Activated CD8-positive, alpha-beta T cell treated with anti-CD3 and anti-CD28 coated beads for 36 hours (primary cell): ENCODE measurements around the gene GABBR2. TPM values are rescaled to one million over a fixed set of nuclear protein-coding genes. Genes with fewer than 3 reads are reported as not detected.

Experiments
- ATAC-seq: fragments of 200-7000 bp; cut with Tn5 transposase; one replicate; pipeline ENCODE4 v1.10.0; 2021; ENCODE audit warnings: mild to moderate bottlenecking, moderate library complexity
- CTCF ChIA-PET: fragments of 350-600 bp; sonication (Branson Sonifier 250); formaldehyde crosslinking; loops from one replicate; lab custom pipeline; 2021; ENCODE audit warnings: antibody characterized with exemption; lab: Charles Lee
- POLR2A ChIA-PET: fragments of 350-600 bp; sonication (Branson Sonifier 250); formaldehyde crosslinking; loops from one replicate; lab custom pipeline; 2021; ENCODE audit warnings: antibody characterized with exemption; lab: Charles Lee
- DNase-seq: peaks from one replicate; pipeline ENCODE4 v3.0.0-alpha.2; 2020
- H3K27ac Mint-ChIP-seq: one replicate; pipeline ENCODE4 v1.8.0; 2021; ENCODE audit warnings: mild to moderate bottlenecking, mixed read lengths
- H3K27me3 Mint-ChIP-seq: one replicate; pipeline ENCODE4 v1.8.0; 2021; ENCODE audit warnings: mixed read lengths
- H3K36me3 Mint-ChIP-seq: one replicate; pipeline ENCODE4 v1.8.0; 2021; ENCODE audit warnings: low read depth, mixed read lengths
- H3K4me1 Mint-ChIP-seq: one replicate; pipeline ENCODE4 v1.8.0; 2021; ENCODE audit warnings: low read depth, mixed read lengths
- H3K4me3 Mint-ChIP-seq: one replicate; pipeline ENCODE4 v1.8.0; 2021; ENCODE audit warnings: mild to moderate bottlenecking, moderate library complexity, mixed read lengths
- H3K9me3 Mint-ChIP-seq: one replicate; pipeline ENCODE4 v1.8.0; 2021; ENCODE audit warnings: mixed read lengths
- CTCF ChIP-seq: fragments of 200-600 bp; IDR thresholded peaks from one replicate; pipeline ENCODE4 v1.8.0; 2022; ENCODE audit warnings: antibody characterized with exemption, mild to moderate bottlenecking
- intact Hi-C: fragments of 100-400 bp; cut with micrococcal nuclease; formaldehyde crosslinking; loops from one replicate; pipeline ENCODE4 v1.10.0; 2022
- total RNA-seq, 2 experiments: library from RNA; stranded (reverse); gene quantifications; one replicate each; pipeline ENCODE4 v1.2.3, GENCODE V29; 2021

The GABBR2 gene
- total RNA-seq, 2 experiments from 2014 or later: not detected

DNA sequence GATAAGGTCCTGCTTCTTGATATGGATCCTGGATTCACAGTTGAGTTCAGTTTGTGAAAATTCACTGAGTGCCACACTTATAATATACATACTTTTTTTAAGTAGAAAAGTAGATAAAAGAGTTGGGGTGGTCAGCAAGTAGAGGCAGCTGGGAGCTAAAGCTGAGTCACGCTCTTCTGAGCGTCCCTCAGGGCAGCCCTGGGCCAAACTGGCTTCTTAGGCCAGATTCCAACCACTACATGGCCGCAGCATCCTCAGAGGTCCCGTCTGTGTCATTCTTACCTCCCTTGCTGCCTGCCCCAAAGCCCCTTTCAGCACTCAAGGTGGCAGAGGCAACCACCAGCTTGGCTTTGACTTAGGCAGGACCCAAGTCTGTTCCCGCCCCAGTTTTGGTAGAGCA, 329.9 kb downstream of the GABBR2 start:
- no peak overlapping the region for H3K4me3 Mint-ChIP-seq
- no peak for ATAC-seq
- intact Hi-C loops: no loop called here
- POLR2A ChIA-PET: no interaction called here
- no peaks in the 10 kb centered on the region for H3K27me3 Mint-ChIP-seq
- CTCF ChIA-PET: interaction anchor here (1.9 kb wide), 1 partner anchor 14 kb away, joined by 7 read pairs; no protein-coding TSS in a partner anchor
- no peaks in the 10 kb centered on the region for H3K36me3 Mint-ChIP-seq
- no peaks in the 10 kb centered on the region for H3K4me1 Mint-ChIP-seq
- H3K9me3 Mint-ChIP-seq: no peaks in the 10 kb centered on the region
- TF ChIP-seq CTCF: no peak
- DNase-seq: no peak
- H3K27ac Mint-ChIP-seq: no peak overlapping the region

- Mint-ChIP-seq H3K27me3 (no peaks in the 10 kb centered on the region), H3K9me3 (no peaks in the 10 kb centered on the region), H3K27ac (no peak overlapping the region), H3K4me3 (no peak overlapping the region), H3K36me3 (no peaks in the 10 kb centered on the region), H3K4me1 (no peaks in the 10 kb centered on the region)
- CTCF ChIA-PET: no interaction called here
- intact Hi-C loops: no loop called here
- no peak for ATAC-seq
- POLR2A ChIA-PET: no interaction called here
- no peak for DNase-seq
- TF ChIP-seq CTCF: no peak
Measured at GRCh38 chr9:98378206-98378780, 330.4 kb downstream of the GABBR2 start.

DNA sequence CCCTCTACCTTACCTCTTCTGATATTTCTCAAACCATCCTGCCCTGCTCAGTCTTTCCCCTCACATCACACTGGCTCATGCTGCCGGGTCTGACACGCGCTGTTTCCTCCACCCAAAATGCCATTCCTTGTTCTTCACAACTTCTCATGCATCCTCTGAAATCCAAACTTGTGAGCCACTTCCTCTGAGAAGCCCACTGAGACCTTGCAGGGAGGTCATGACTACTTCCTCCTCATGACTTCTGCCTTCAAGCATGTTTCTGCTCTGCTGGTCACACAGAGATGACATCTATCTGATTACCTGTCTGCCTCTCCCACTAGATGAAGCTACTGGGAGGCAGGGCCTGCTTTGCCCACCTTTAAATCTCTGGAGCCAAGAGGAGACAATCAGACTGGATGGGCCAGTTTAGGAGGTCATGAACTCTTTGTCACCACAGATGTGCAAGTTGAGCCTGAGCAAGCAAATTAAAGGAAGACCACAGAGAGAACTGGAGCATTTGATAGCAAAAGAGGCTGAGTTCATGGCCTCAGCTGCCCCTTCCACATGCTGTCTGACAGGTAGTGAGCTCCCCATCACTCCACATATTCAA, 333.5 kb downstream of the GABBR2 start:
- no peaks in the 10 kb centered on the region for H3K4me1 Mint-ChIP-seq
- no peak overlapping the region for H3K4me3 Mint-ChIP-seq
- CTCF ChIA-PET: no interaction called here
- no peak overlapping the region for H3K27ac Mint-ChIP-seq
- no peaks in the 10 kb centered on the region for H3K36me3 Mint-ChIP-seq
- TF ChIP-seq CTCF: no peak
- ATAC-seq: no peak
- H3K9me3 Mint-ChIP-seq: no peaks in the 10 kb centered on the region
- no peaks in the 10 kb centered on the region for H3K27me3 Mint-ChIP-seq
- intact Hi-C loops: no loop called here
- POLR2A ChIA-PET: no interaction called here
- DNase-seq: no peak

GRCh38 chr9:98374385-98375051, 334.2 kb downstream of the GABBR2 start:
- no peak overlapping the region for H3K4me3 Mint-ChIP-seq
- POLR2A ChIA-PET: interaction anchor here (1.3 kb wide), 1 partner anchor 11 kb away, joined by 3 read pairs; no protein-coding TSS in a partner anchor
- DNase-seq: no peak
- no peaks in the 10 kb centered on the region for H3K9me3 Mint-ChIP-seq
- CTCF ChIA-PET: no interaction called here
- H3K27me3 Mint-ChIP-seq: no peaks in the 10 kb centered on the region
- intact Hi-C loops: no loop called here
- ATAC-seq: no peak
- H3K36me3 Mint-ChIP-seq: no peaks in the 10 kb centered on the region
- H3K27ac Mint-ChIP-seq: no peak overlapping the region
- no peaks in the 10 kb centered on the region for H3K4me1 Mint-ChIP-seq
- no peak for TF ChIP-seq CTCF

DNA sequence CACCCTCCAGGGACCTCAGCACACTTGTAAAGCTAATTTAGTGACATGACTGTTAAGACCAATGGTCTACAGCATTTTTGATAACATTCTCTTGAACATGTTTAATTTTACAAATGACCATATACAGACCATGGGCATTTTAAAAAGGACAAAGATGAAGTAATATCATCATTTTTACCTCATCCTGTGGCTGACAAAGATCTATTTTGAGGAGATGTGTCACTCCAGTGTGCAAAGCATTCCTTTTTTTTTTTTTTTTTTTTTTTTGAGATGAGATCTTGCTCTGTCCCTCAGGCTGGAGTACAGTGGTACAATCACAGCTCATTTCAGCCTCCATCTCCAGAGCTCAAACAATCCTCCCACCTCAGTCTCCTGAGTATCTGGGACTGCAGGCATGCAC, 335.1 kb downstream of the GABBR2 start:
- ChIA-PET POLR2A (interaction anchor here (1.3 kb wide), 1 partner anchor 10 kb away, joined by 3 read pairs; no protein-coding TSS in a partner anchor), CTCF (no interaction called here)
- no peak overlapping the region for H3K27ac Mint-ChIP-seq
- DNase-seq (no peak), ATAC-seq (no peak)
- no peaks in the 10 kb centered on the region for H3K27me3 Mint-ChIP-seq
- no peaks in the 10 kb centered on the region for H3K4me1 Mint-ChIP-seq
- no peak for TF ChIP-seq CTCF
- no peaks in the 10 kb centered on the region for H3K9me3 Mint-ChIP-seq
- H3K4me3 Mint-ChIP-seq: no peak overlapping the region
- intact Hi-C loops: no loop called here
- H3K36me3 Mint-ChIP-seq: no peaks in the 10 kb centered on the region
